ENCODE data around the gene TMEM9B.
"Not testable (repeated sequence)": the region's sequence is repeated elsewhere in the genome, so short reads cannot be mapped to it uniquely, and the experiment has no call there.

TMEM9B gene

GRCh38 chr11:8964324-8965320, at the start of gene TMEM9B:
Gene TMEM9B, minus strand, starts transcription at chr11:8964442. Its CDS starts 129 bp downstream, at chr11:8964313.
- DNase-seq = peak; percentile 74

DNA sequence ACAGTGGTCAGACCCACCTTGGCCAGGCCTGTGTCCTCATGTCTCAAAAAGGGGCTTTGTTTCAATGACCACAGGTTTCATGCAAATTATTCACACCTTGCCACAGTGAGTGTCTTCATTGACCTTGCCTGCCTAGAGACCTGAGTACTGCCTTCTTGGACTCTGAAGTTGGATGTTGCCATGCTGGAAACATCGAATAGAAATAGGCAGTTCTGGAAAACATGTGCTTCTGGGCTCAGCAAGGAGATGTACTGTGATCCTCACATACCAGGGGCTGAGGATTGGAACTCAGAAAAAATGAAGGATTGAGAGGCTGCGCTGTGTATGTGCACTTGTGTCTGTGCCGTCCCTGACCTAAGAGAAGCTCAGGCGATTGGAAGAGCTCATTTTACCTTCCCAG, 49.1 kb upstream of the TMEM9B start:
- DNase-seq = no peak

- DNase-seq = not testable (repeated sequence)
These were observed 45.3 kb upstream of the TMEM9B start for GRCh38 chr11:9009538-9009937.

DNA sequence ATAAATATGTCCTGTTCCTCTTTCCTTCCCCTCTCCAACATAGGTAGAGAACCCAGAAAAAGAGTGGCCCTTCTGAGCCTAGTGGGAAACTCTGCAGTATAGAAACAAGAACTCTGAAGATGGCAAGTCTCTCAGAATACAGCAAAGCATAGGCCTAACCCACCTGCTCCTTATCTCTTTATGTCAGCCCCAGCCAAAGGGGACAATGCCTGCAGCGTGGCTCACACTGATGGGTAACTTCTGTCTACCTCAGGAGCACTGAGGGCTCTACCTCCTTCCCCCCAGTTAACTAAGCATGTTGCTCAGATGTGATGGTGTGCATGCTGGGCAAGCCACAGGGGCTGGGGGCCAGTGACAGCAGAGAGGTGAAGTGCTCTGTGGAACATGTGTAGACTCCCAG, 44.4 kb upstream of the TMEM9B start:
- no peak for DNase-seq

GRCh38 chr11:9008011-9008550, 43.8 kb upstream of the TMEM9B start:
- DNase-seq = no peak

DNA sequence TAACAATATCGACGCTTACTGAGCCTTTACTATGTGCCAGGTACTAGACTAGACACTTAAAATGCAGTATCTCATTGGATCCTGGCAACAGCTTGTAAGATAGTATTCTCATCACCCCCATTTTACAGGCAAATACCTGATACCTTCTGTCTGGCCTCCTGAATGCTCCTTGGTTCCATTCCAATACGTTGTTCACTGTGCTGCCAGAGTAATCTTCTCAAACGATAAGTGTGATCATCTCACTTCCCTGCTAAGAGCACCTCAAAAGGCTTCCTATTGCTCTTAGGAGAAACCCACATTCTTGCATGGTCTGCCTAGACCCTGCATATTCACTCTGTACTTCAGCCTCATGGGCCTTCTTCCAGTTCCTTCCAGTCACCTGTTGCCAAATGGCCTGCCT, 40.8 kb upstream of the TMEM9B start:
- DNase-seq = no peak

GRCh38 chr11:9004183-9004926, 40.1 kb upstream of the TMEM9B start:
- DNase-seq = no peak

DNA sequence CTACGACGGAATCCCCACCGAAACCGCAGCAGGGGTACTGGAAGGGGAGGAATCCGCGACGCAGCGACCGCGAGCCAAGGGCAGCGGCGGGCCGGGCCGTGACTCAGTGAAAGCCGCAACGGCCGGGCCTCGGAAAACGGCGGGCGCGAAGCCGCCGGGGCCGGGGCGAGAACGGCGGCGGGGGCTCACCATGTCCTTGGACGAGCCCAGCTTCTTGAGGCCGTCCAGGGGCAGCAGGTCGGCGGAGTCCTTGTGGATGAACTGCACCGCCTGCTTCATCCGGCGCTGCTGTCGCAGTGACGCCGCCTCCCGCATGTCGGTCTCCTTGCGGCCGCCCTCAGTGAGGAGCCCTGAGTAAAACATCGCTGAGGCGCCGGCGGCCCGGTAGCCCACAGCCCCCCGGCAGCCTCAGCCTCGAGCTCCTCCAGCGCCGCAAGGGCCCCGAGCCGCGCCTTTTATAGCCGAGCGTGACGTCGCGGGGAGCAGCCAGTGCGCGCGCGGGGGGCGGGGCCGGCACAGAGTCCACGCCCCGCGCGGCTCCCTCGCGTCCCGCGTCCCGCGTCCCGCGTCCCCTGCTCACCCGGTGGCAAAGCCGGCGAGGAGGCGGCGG, 39.4 kb upstream of the TMEM9B start, which contains the start of gene NRIP3:
NRIP3 (minus strand) TSS at position 429 of the 610 bp plus-strand sequence; CDS start at position 363, 66 bp downstream.
- no peak for DNase-seq

DNA sequence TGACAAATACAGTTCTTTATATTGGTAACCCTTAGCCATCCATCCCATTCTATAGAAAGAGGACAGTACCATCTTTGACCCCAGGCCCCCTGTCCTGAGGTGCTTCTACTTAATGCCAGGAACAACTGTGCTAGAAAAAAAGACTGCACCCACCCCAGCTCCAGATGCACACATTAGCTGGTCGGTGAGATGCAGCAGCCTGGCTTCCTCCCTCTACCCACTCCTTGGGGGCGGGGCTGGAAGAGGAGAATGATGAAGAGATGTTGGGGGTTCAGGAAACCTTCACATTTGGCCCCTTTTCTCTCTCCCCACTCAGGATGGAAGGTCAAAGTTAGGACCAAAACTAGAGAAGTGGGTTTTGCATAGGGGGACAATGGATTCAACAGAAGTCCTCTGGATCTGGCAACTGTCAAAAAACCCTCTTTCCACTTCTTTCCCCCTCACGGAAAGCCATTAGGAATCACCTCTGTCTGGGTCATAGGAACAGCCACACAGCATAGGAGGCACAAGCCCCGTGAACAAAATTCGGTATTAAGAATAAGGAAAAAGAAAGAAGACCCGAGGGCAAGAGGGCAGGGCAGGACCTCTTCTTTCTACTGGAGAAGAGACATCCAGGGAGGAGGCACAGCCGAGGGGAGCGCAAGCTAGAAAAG, 38.8 kb upstream of the TMEM9B start:
- no peak for DNase-seq

DNA sequence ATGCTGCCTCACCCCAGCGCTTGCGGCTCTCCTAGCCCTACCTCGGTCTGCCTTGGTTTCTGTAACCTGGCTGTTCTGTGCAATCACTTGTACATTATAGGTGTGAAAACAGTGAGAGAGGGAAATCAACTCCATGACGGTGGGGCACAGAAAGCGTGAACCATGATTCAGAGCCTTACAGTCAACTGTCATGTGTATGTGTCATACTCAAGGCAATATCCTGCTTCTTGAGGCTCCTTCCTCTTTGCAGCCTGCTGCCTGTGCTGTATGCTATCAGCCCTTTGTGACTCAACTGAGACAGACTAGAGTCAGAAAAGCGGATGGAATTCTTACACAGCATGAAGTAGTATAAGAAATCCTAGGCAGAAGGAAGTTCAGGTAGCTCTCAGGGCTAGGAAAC, 37.5 kb upstream of the TMEM9B start:
- no peak for DNase-seq

DNA sequence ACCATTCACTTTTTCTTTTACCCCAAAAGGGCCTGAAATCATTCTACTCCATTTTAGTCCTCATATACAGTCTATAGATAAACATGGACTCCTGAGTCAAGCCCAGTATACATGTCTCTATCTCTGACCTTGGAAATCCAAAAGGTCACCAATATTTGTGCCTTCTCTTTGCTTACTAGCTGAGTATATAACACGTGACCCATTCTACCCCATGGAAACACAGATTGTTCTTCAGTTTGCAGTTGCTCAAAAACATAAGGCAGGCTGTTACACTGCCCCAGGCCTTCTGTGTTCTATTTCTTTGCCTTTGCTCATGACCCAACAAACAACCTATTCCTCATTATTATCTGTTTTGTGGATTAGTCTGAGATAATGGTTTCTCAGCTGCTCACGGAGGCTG, 33.8 kb upstream of the TMEM9B start:
- DNase-seq = no peak

- no peak for DNase-seq
These were observed 33.2 kb upstream of the TMEM9B start for GRCh38 chr11:8997451-8997850.

- no peak for DNase-seq
These were observed 25.2 kb upstream of the TMEM9B start for GRCh38 chr11:8989453-8989852.

- no peak for DNase-seq
These were observed 24.3 kb upstream of the TMEM9B start for GRCh38 chr11:8988329-8989234.

DNA sequence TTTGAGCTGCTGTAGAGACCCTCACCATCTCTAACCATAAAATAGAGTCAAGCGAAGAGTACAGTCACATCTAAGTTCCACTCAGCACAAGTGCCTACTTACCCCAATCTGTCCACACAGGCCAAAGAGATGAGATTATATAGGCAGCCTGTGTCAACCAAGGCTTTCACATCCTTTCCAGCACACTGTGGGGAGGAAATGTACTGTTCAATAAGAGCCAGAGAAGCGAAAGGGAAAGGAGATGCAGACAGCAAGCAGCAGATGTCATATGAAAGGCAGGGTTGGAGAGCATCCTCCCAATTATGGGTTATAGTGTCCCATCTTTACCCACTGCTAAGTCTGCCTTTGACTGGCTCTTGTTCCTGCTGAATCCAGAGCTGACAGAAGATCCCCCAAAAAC, 23.2 kb upstream of the TMEM9B start:
- DNase-seq = no peak

DNA sequence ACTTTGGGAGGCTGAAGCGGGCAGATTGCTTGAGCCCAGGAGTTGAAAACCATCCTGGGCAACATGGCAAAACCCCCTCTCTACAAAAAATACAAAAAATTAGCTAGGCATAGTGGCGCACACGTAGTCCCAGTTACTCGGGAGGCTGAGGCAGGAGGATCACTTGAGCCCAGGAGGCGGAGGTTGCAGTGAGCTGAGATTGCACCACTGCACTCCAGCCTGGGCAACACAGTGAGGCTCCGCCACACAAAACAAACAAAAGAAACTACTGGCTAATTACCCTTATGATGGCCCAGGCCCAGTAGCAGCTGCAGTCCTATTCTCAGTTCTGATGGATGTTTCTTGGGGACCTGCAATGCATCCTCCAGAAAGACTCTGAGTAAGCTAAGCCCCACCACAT, 22.5 kb upstream of the TMEM9B start:
- DNase-seq = not testable (repeated sequence)

DNA sequence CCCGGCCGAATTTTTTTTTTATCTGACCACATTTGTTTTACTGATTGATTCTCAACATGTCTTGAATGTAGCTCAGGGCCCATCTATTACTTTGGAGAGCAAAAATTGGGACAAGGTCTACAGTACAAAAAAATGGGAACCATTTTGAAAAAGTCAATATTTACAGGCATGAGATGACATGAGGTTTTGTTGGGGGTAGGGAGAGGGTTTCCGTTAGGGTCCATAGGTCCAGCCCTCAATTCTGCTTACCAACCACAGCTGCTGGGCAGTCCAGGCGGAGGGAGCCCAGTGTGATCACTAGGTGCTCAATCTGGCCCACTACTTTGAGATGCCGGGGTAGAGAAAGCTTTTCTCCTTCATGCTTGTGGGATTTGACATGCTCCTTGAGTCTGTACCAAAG, 21.2 kb upstream of the TMEM9B start:
- no peak for DNase-seq

DNA sequence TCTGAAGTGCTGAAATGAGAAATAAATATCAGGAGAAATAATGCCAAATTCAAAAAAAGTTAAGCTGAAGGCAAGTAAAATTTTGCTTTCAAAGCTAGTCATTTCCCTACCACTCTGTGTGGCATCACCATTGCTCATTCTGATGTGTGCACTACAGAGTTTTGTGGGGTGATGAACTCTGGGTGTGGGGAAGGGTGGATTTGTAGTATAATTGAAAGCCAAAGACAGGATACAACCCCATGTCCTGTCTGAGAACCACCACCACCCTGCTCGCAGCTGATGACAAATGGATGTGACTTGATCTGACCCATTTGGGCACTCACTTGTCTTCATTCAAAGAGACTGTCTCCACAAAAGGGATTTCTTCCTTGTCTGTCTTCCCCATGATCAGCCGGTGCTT, 19.3 kb upstream of the TMEM9B start:
- no peak for DNase-seq

DNA sequence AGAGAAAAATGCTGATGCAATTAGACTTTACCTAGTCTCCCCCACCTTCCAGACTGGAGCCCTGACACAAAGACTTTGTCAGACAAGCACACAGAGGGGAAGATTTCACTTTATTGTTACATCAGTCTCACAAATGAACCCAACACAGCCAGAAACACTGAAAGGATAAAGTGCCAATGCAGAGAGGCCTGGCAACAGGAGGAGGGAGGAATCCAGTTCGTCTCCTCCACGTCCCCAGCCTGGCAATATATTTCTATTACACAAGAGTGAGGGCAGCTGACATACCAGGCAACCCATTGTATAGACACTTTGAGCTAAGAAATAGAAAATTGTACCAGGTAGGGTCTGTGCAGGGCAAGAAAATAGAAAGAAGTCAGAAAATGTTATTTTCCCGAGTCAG, 16.2 kb upstream of the TMEM9B start:
- no peak for DNase-seq

DNA sequence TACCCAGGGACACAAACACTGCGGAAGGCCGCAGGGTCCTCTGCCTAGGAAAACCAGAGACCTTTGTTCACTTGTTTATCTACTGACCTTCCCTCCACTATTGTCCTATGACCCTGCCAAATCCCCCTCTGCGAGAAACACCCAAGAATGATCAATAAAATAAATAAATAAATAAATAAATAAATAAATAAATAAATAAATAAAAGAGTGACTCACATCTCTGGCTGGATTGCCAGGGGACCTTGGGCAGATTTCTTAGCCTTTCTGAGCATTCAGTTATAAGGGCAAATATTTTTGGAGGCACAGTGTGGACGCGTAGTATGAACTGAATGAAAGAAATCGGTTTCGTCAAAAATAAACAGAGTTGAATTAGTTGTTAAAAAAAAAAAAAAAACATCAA, 15.1 kb upstream of the TMEM9B start:
- not testable (repeated sequence) for DNase-seq

GRCh38 chr11:8973121-8973520, 8.9 kb upstream of the TMEM9B start:
- DNase-seq = no peak

Data from cortex of kidney (tissue), 1 donor.